ENCODE data around the gene LRTM2.

- no peak for TF ChIP-seq EZH2 (IDR thresholded peaks at IDR 0.05; ENCODE audit: borderline replicate concordance, insufficient read depth, low read length, poor library complexity, severe bottlenecking)
- no peak for TF ChIP-seq CTCF (IDR thresholded peaks at IDR 0.05; ENCODE audit: poor library complexity, severe bottlenecking)
- TF ChIP-seq REST (IDR thresholded peaks at IDR 0.05; ENCODE audit: borderline replicate concordance), result no peak
- no peak for TF ChIP-seq POLR2AphosphoS5 (IDR thresholded peaks at IDR 0.05)
- TF ChIP-seq EP300 (conservative IDR thresholded peaks at IDR 0.05; ENCODE audit: poor library complexity, severe bottlenecking), result no peak
- no peak for TF ChIP-seq TAF1 (IDR thresholded peaks at IDR 0.05; ENCODE audit: low read depth)
Observed at GRCh38 chr12:1842183-1842904, 22.0 kb downstream of the LRTM2 start.
